ENCODE results near the gene CDH4. TPM values are rescaled to one million over a fixed set of nuclear protein-coding genes. Genes with fewer than 3 reads are reported as not detected.

CDH4 gene
- total RNA-seq, 1 experiment from 2014 or later = 25.0 TPM

DNA sequence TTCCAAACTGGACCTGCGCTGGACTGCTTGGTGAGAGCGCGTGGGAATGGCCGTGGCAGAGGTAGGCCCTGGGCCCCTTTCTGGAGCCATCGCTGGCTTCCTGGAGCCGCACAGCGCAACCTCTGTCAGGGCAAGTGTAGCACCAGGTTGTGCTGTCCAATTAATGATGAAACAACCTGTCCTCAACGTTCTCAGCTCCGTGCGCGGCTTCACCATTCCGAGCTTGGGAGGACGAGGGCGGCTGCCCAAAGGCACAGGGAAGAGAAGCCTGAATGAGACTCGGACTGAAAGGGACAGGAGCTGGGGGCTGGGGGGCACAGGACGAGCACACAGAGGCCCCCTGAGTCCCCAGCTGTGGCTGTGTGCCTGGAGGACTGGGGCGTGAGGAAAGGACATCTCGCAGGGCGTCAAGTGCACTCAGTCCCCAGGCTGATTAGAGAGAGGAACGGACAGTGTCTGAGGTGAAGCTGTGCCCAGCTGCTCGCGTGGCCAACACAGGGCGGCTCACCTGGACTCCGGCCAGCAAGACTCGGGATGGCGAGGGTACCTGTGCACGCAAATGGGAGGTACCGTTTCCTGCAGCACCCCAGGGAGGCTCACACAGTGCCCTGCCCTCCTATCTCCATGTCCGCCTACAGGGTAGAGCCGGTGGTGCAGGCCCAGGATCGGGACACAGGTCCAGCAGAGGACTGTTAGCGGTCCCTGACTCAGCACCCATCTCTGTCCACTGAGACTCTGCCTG is 410.3 kb downstream of the CDH4 start:
- CTCF ChIA-PET = interaction anchor here (0.7 kb wide), 1 partner anchor 465 kb away, joined by 3 read pairs; no protein-coding TSS in a partner anchor
- Mint-ChIP-seq H3K36me3 (ENCODE audit: insufficient read depth, unreplicated experiment) (peaks cover 6% of the 10 kb centered on the region), H3K9me3 (ENCODE audit: unreplicated experiment) (no peaks in the 10 kb centered on the region), H3K27ac (ENCODE audit: low read depth, unreplicated experiment) (no peak overlapping the region), H3K4me1 (ENCODE audit: insufficient read depth, unreplicated experiment) (no peaks in the 10 kb centered on the region), H3K4me3 (ENCODE audit: unreplicated experiment) (no peak overlapping the region), H3K27me3 (ENCODE audit: insufficient read depth, unreplicated experiment) (no peaks in the 10 kb centered on the region)
- no TSS peak for BruUV-seq (replicated peaks)
- intact Hi-C loops (cut with micrococcal nuclease) = loop anchor here (5.0 kb wide), 1 partner anchor 475 kb away; no protein-coding TSS in a partner anchor
- POLR2A ChIA-PET = no interaction called here
- peak; percentile 8 for TF ChIP-seq CTCF (IDR thresholded peaks at IDR 0.05; ENCODE audit: unreplicated experiment)
- no peak for DNase-seq (ENCODE audit: unreplicated experiment)

DNA sequence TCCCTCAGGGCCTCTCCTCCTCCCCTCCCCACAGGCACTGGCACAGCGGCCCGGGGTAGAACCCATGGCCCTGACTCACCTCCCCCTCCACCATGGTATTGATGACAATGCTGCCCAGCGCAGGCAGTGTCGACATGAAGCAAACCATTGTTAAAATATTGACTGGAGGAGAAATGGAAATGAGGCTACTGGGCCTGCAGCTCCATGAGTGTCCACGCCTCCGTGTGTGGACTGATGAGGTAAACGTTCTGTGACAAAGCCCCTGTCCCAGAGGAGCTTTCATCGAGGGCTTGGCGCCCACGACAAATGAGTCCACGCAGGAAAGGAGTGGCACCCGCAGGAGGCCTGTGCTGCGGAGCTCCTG is 410.9 kb downstream of the CDH4 start:
- CTCF ChIA-PET = interaction anchor here (0.5 to 0.7 kb wide), 2 partner anchors 35 to 36 kb away, joined by 3 to 5 read pairs; no protein-coding TSS in a partner anchor
- intact Hi-C loops (cut with micrococcal nuclease) = loop anchor here (5.0 kb wide), 1 partner anchor 476 kb away; no protein-coding TSS in a partner anchor

DNA sequence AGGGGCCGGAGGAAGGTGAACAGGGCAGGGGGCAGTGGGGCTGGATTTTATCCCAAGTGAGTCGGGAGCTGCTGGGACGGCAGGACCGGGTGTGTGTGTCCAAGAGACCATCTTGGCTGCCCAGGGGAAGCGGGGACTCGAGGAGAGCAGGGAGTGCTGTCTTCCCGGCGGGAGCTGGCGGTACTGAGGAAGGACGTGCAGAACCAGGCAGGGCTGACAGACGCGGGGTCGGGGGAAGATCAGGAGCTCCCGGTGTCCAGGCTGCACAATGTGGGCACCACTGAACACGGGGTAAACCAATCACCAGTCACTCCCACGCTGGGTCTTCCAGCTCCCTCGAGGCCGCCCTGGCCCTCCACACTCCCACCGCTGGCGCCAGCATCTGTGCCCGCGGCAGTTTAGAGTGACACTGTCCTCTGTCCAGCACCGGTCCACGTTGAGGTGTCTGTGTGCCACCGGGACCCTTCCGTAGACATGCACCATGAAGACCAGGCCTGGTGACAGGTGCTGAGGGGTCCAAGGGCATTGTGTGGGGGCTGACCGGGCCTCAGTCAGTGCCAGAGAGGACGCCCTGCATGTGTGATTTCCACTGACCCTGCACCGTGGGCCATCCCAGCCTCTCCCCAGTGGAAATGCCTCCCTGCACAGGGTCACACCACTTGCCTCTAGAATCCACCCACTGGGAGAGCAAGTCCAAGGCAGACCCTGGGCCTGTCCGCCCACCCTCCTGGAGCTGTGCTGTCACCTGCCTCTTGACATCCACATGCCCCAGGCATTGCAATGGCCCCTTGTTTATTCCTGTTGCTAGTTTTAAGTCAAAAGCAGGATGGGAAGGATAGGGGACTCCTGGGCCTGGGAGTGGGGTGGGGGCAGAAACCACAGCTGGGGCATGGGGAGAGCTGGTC is 411.7 kb downstream of the CDH4 start:
- no peaks in the 10 kb centered on the region for H3K36me3 Mint-ChIP-seq (ENCODE audit: insufficient read depth, unreplicated experiment)
- intact Hi-C loops (cut with micrococcal nuclease) = loop anchor here (5.0 kb wide), 1 partner anchor 476 kb away; no protein-coding TSS in a partner anchor
- H3K4me3 Mint-ChIP-seq (ENCODE audit: unreplicated experiment) = no peak overlapping the region
- no peaks in the 10 kb centered on the region for H3K4me1 Mint-ChIP-seq (ENCODE audit: insufficient read depth, unreplicated experiment)
- no TSS peak for BruUV-seq (replicated peaks)
- no peaks in the 10 kb centered on the region for H3K9me3 Mint-ChIP-seq (ENCODE audit: unreplicated experiment)
- no peaks in the 10 kb centered on the region for H3K27me3 Mint-ChIP-seq (ENCODE audit: insufficient read depth, unreplicated experiment)
- no peak for DNase-seq (ENCODE audit: unreplicated experiment)
- ChIA-PET CTCF (interaction anchor here (0.5 to 0.7 kb wide), 2 partner anchors 35 to 36 kb away, joined by 3 to 5 read pairs; no protein-coding TSS in a partner anchor), POLR2A (no interaction called here)
- H3K27ac Mint-ChIP-seq (ENCODE audit: low read depth, unreplicated experiment) = no peak overlapping the region
- no peak for TF ChIP-seq CTCF (IDR thresholded peaks at IDR 0.05; ENCODE audit: unreplicated experiment)

More for the DNA sequence above, 410.9 kb downstream of the CDH4 start:
- Mint-ChIP-seq H3K4me1 (ENCODE audit: insufficient read depth, unreplicated experiment) (no peaks in the 10 kb centered on the region), H3K27me3 (ENCODE audit: insufficient read depth, unreplicated experiment) (no peaks in the 10 kb centered on the region), H3K36me3 (ENCODE audit: insufficient read depth, unreplicated experiment) (peaks cover 5% of the 10 kb centered on the region), H3K9me3 (ENCODE audit: unreplicated experiment) (no peaks in the 10 kb centered on the region), H3K4me3 (ENCODE audit: unreplicated experiment) (no peak overlapping the region), H3K27ac (ENCODE audit: low read depth, unreplicated experiment) (no peak overlapping the region)
- no peak for TF ChIP-seq CTCF (IDR thresholded peaks at IDR 0.05; ENCODE audit: unreplicated experiment)
- no peak for DNase-seq (ENCODE audit: unreplicated experiment)
- no TSS peak for BruUV-seq (replicated peaks)
- POLR2A ChIA-PET = no interaction called here

Data from MCF 10A (cell line).